ENCODE measurements around the gene DYNC2H1.
"Not testable (repeated sequence)": the region's sequence is repeated elsewhere in the genome, so short reads cannot be mapped to it uniquely, and the experiment has no call there.

The DYNC2H1 gene

GRCh38 chr11:103108933-103109817, at the start of gene DYNC2H1:
DYNC2H1 (plus strand) TSS chr11:103109426; CDS start chr11:103109575, 149 bp downstream.
- peak; percentile 91 for DNase-seq

- DNase-seq, result no peak
These were observed 47.6 kb upstream of the DYNC2H1 start for GRCh38 chr11:103061656-103062055.

- no peak for DNase-seq
These were observed 42.1 kb upstream of the DYNC2H1 start for GRCh38 chr11:103067118-103067517.

GRCh38 chr11:103069367-103069766, 39.9 kb upstream of the DYNC2H1 start:
- DNase-seq, result no peak

GRCh38 chr11:103070142-103070541, 39.1 kb upstream of the DYNC2H1 start:
- no peak for DNase-seq

- DNase-seq, result no peak
These were observed 38.2 kb upstream of the DYNC2H1 start for GRCh38 chr11:103071008-103071407.

GRCh38 chr11:103076361-103076760, 32.9 kb upstream of the DYNC2H1 start:
- no peak for DNase-seq

GRCh38 chr11:103077554-103077953, 31.7 kb upstream of the DYNC2H1 start:
- DNase-seq, result no peak

- DNase-seq, result no peak
These were observed 30.5 kb upstream of the DYNC2H1 start for GRCh38 chr11:103078710-103079109.

GRCh38 chr11:103079833-103080232, 29.4 kb upstream of the DYNC2H1 start:
- DNase-seq, result peak; percentile 30

- peak; percentile 10 for DNase-seq
These were observed 23.4 kb upstream of the DYNC2H1 start for GRCh38 chr11:103085758-103086365.

GRCh38 chr11:103086461-103086860, 22.8 kb upstream of the DYNC2H1 start:
- no peak for DNase-seq

- DNase-seq, result peak; percentile 36
These were observed 18.0 kb upstream of the DYNC2H1 start for GRCh38 chr11:103091064-103091800.

GRCh38 chr11:103091801-103092524, 17.3 kb upstream of the DYNC2H1 start, which contains the start of gene DCUN1D5:
DCUN1D5 (minus strand) TSS chr11:103092160; CDS start chr11:103091872, 288 bp downstream.
- peak; percentile 94 for DNase-seq

GRCh38 chr11:103097279-103097678, 11.9 kb upstream of the DYNC2H1 start:
- no peak for DNase-seq

GRCh38 chr11:103109818-103110388, 677 bp downstream of the DYNC2H1 start:
- no peak for DNase-seq

GRCh38 chr11:103110391-103110790, 1.2 kb downstream of the DYNC2H1 start:
- DNase-seq, result peak; percentile 47

- DNase-seq, result no peak
These were observed 2.2 kb downstream of the DYNC2H1 start for GRCh38 chr11:103111400-103111799.

GRCh38 chr11:103112364-103112763, 3.1 kb downstream of the DYNC2H1 start:
- DNase-seq, result no peak

GRCh38 chr11:103114836-103115235, 5.6 kb downstream of the DYNC2H1 start:
- no peak for DNase-seq

GRCh38 chr11:103125462-103125861, 16.2 kb downstream of the DYNC2H1 start:
- no peak for DNase-seq

- not testable (repeated sequence) for DNase-seq
These were observed 32.8 kb downstream of the DYNC2H1 start for GRCh38 chr11:103141986-103142385.
